Activated CD8-positive, alpha-beta memory T cell treated with anti-CD3 and anti-CD28 coated beads for 48 hours (primary cell): ENCODE data around the gene MYG1.
"Not testable (repeated sequence)": the region's sequence is repeated elsewhere in the genome, so short reads cannot be mapped to it uniquely, and the experiment has no call there.

Experiments used
- DNase-seq, 3 experiments: peaks; one replicate each; pipeline ENCODE4 v3.0.0-alpha.2; 2020; ENCODE audit warnings: low read depth in 2 of 3, low spot score in 2 of 3

Gene MYG1

DNA sequence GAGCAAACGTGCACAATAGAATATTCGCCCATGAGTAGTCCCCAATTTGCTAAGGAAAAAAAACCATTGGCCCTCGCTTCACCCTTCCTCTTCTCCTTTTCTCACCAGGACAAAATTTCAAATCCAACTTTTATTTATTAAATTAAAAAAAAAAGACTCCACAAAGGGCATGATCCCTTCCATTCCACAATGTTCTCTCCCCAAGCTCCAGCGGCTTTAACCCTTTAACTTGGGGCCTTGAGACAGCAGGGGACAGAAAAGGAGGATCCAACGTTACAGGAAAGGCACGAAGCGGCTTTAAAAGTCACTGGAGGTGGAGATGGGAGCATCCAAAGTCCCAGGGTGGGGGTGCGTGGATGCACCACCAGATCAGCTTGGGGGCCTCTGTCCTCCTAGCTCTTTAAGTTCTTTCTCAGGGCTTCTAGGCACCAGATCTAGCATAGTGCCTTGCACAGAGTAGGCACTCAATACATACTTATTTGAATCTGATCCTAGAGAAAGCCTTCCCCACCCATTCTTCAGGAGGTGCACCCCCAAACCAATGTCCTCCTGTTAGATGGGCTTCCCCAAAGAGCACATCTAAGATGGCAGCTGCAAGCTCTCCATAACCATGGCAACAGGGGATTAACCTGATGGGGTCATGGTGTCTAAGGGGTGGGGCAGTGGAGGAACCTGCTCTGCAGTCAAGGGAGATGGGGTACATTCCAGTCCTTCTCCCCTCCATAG is 27.1 kb downstream of the MYG1 start:
- no peak for DNase-seq

DNA sequence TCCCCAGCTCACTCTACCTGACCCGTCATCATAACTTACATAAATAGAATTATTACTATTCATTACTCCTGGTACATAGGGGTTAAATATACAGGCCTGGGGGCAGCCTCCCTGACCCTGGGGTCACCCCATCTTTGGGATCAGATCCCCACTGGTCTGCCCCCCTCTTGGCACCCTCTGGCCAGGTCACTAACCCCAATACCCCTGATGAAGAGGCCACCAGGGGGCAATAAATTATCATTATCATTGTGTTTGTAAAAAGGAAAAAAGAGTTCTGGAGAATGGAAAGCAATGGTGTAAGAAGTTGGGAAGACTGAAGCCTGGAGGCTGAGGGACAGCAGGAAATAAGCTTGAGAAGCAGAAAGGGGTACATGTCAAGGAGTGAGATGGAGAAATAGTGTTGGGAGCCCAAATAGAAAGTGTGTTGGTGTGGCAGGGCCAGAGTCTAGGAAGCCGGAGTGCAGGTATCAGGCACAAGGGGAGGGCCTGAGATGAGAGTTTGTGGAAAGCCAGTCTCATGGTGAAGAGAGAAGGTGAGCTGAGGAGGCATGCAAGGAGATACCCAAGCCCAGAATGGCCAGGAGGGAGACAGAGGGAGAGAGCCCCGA is 28.0 kb downstream of the MYG1 start:
- DNase-seq, result no peak

DNA sequence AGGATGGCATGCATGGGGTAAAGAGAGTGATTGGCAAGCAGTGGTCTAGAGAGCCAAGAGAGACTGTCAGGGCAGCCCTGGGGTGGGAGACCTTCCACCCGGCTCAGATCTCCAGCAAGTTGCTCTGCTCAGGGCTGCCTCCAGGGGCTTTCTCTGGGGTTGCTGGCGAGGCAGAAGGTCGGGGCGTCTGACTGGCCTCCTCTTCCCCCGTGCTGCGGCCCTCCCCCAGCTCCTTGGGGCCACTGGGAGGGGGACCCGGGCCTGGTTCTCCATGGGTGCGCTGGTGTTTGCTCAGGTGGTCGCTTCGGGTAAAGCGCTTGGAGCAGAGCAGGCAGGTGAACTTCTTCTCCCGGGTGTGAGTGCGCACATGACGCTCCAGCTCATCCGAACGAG is 28.5 kb downstream of the MYG1 start:
- DNase-seq, result no peak

DNA sequence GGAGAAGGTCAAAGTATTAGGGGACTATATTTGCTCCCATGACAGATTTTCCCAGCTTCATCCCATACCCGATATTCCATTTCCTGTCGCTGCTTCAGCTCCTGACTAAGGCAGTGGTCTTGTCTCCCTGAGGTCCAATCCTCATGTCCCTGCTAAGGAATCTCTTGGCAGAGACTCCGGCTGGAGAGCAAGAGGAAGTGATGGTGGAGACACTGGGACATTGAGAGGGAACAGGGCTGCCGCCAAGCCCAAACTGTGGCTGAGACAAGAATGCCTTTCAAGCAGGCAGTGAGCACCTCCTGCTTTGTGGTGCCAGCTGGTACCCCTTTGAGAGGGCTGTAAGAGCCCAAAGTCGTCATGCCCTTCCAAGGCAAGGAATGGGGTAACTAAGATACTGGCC is 31.2 kb downstream of the MYG1 start:
- no peak for DNase-seq

DNA sequence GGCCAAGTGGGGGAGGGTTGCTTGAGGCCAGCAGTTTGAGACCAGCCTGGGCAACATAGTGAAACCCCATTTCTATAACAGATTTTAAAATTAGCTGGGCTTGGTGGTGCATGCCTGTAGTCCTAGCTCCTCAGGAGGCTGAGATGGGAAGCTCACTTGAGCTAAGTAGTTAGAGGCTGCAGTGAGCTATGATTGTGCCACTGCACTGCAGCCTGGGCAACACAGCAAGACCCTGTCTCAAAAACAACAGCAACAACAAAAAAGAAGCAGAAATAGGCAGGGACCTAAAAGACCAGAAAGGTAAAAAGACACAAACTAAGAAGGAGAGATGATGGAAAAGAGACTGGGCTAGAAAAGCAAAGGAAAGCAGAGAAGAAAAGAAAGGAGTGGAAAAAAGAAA is 32.8 kb downstream of the MYG1 start:
- DNase-seq, result not testable (repeated sequence)

DNA sequence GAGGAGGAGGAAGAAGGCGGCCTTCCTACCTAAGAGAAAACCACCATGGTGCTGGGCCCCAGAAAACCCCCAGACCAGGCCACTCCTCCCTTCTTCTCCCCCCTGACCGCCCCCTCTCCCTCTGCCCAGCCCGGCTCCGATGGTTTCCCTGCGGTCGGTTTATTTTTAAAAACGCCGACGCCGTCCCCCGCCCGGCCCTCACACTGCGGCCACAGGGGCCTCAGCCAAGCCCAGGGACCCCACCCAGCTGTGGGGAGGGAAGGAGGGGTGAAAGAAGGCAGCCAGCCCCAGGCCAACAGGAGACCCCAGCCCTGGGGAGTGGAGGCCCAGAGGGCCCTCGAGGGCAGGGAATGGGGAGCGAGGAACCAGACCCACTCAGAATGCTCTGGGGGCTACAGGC is 33.2 kb downstream of the MYG1 start:
- DNase-seq, result no peak

DNA sequence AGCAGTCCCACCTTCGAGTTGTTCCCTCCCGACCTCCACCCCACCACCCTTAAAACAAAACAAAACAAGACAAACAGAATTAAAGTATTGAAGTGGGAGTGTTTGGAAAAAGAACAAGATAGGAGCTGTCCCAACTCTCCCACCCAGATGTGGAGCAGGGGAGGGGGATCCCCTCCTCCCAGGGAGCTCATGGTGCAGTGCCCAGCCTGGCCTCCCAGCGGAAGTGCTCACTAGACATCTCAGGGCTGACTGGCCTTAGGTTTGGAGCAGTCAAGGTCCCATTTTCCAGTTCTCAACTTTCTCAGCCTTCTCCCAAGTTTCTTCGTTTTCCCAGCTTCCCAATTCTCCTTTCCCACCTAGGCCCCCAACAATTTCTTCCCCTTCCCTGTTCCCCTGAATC is 33.8 kb downstream of the MYG1 start:
- DNase-seq, result no peak

DNA sequence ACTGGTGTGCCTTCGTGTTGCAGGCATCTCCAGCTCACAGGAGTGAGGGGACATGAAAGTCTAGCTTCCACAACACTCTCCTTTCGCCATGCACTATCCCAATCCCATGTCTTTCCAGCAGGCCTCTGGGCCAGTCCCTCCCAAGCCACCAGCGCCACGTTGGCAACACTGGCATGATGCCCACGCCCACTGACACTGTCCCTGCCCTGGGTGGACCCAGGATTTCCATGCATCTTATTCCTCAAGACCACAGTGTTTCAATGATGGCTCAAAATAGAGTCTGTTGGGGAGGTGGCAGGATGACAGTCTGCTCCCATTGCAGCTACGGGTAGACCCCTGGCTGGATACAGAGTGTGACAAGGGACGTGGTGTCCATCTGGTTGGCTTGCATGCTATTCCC is 34.4 kb downstream of the MYG1 start:
- no peak for DNase-seq

DNA sequence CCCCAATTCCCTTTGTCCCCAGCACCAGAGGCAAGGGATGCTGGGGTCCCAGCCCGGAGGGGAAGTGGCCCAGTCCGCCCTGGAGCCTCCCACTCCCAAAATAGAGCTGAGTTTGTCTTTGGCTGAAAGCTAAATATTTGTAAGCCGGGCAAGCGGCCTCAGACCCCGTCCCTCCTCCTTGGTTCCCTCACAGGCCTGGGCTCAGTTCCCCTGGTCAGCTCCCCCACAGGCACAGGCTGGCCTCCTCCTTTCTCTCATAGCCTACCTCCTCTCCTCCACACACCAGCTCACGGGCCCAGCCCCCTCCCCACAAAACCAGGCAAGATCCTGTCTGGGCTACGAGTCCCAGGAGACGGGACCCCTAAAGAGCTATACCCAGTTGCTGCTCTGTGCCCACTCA is 35.3 kb downstream of the MYG1 start:
- no peak for DNase-seq

DNA sequence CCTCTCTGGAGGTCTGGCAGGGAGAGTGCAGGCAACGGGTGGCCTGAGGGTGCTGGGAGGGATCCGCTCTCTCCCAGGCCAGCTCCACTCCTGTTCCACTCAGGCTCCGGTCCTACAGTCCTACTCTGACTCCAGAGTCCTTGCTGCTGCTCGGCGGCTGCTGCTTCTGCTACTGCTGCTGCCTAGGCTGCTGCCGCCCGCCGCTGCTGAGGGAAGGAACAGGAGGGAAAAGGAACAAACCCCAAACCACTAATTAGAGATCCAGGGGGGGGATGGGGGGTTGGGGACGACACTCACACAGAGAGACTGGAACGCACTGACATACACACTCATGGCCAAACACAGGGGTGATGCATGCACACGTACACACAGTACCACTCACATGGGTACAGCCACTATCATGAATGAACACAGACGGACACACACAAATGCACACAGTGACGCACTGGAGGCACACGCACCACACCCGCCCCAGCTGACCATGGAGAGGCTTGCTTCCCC is 36.7 kb downstream of the MYG1 start, which contains the start of gene SP7:
SP7 (minus strand) TSS at position 174 of the 501 bp plus-strand sequence. CDS start 708 bp downstream, outside the sequence.
- no peak for DNase-seq

DNA sequence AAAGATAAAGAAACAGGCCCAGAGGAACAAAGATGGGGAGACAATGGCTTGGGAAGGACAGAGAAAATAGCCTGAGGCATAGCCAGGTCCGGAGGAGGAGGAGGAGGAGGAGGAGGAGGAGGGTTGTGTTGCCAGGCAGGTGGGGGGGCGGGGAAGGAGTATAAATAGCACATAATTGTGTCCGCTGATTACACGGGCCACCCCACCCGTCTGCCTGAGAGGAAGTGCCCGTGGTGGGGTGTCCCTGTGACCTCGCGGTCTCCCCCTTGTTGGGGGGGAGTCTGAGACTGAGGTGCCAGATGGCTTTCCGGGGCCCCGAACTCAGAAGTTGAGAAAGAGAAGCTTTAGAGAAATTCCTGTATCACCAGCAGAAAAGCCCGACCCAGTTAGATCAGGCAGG is 38.5 kb downstream of the MYG1 start:
- DNase-seq, result no peak

DNA sequence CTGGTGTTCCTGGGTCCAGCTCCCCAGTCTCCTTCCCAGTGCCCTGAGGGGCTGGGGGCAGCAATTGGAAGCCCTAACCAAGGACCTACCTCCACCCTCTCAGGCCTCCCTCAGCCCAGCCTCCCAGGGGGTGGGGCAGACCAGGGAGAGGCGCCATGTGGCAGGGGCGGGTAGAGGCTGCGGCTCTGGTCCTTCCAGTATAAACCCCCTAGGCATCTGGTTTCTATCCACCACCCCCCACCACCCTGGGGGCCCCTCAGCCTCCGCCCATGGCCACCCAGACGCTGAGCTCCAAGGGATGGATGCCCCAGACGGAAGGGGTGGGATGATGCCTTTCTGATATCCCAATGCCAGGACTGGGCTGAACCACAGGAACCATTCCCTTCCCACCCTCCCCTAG is 39.4 kb downstream of the MYG1 start:
- DNase-seq, result no peak

DNA sequence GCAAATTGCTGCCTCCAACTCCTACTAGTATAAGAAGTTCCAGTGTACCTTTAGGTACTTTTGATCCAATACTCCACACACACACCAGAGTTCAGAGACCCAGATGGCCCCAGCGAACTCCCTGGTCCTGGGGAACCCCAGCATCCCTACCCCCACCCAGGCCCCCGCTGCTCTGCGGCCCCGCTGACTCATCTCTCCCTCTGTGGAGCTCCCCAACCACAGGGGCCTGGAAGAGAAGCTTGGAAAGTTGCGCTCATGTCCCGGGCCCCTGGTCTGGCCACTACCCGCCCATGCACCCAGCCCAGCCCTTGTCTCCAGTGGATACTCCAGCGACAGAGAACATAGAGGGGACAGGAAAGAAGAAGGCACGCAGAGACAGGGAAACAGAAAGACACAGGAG is 40.9 kb downstream of the MYG1 start:
- DNase-seq, result no peak

DNA sequence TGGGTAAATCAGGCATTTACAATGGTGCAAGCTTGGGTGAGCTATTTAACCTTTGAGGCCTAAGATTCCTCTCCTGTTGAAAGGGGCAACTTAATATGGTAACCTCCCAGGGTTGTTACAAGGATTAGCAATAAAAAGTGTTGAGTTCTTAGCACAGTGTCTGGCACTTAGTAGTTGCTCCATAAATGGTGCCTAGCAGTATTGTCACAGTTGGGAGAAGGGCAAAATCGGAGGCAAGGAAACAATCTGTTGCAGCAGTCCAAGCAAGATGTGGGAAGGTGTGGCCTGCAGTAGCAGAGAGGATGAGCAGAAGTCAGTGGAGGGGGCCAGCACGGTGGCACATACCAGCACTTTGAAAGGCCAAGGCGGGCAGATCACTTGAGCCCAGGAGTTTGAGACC is 44.0 kb downstream of the MYG1 start:
- DNase-seq, result no peak

DNA sequence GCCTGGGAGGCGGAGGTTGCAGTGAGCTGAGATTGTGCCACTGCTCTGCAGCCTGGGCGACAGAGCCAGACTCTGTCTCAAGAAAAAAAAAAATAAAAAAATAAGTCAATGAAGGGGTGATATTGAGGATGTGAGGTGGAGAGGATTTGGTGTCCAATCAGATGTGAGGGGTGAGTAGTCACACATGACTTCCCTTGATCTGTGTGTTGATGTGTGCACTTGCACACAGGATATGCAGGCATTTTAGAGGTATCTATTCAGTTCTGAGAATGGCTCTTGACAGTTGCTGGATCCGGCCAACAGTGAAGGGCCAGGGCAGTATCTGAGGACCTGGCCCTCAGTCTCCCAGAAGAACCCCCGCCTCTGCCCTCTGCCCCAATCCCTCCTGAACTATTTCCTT is 44.5 kb downstream of the MYG1 start:
- DNase-seq, result no peak

DNA sequence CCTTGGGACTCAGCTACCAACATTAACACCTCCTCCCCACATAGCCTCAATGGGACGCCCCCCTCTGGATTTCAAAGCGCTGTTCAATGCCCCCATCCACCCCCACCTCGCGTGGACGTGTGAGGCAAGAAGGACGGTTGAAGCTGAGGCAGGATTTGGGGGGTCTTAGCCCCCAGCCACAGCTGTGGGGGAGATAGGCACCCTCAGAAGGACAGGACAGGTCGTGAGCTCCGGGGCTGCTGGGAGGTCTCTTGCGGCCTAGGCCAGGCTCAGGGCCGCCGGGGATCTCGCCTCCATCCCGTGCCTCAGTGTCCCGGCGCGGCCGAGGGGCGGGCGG is 45.0 kb downstream of the MYG1 start:
- DNase-seq, result no peak

DNA sequence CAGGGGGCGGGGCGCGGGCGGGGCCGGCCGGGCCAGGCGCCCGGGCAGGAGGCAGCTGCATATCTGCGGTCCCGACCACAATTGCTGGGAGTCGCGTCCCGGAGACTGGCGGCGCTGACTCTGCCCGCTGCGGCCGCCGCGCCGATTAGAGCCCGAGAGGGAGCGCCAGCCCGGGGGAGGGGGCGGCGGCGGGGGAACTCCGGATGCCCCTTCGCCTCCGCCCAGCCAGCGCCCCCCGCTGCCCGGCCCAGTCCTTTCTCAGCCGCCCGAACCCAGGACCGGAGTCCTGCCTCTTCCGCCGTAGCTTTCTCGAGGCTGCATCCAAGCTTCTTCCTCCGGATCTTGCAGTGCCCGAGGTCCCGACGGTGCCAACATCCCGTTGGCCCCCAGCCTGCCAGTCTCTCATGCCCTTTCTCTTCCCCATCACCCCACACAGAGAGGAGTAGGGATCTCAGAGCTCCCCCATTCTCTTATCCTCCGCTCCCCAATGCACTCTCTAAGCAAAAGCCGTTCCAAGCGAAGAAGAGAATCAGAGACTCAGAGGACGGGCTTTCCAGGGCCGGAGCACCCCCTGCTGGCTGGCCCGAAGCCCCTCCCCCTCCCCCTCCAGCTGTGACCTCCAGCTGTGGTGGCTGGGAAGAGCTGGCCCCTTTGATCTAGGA is 45.5 kb downstream of the MYG1 start:
- peak; percentile 36 to 50 (median 45) for DNase-seq

DNA sequence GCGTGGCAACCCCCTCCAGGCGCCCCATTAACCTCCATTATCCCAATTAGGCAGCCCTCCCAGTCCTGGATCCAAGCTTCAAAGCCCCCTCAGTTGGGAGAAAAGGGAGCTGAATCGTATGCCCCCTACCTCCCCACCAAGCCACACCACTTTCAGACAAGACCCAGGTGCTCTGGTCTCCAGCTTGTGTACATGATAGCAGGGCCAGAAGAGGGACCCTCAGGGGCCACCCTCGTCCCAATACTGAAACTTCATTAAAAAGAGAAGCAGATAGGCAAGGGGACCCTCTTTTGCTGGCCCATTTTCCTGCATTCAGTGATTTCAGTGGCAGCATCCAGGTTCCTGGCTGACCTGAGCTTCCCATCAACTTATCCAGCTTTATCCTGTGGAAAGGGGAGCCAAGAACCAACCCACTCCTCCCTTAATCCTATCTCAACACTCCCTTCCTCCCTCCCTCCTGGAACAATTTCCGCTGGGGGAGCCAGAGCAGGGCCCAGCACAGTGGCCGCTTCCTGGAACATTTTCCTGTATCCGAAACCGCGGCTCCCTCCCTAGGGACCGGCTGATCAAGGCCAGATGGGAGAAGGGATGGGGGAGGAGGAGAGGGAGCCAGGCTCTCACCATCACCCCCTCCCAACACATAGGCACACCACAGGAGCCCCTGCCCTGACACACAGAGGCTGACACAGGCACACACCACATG is 46.1 kb downstream of the MYG1 start:
- no peak for DNase-seq

DNA sequence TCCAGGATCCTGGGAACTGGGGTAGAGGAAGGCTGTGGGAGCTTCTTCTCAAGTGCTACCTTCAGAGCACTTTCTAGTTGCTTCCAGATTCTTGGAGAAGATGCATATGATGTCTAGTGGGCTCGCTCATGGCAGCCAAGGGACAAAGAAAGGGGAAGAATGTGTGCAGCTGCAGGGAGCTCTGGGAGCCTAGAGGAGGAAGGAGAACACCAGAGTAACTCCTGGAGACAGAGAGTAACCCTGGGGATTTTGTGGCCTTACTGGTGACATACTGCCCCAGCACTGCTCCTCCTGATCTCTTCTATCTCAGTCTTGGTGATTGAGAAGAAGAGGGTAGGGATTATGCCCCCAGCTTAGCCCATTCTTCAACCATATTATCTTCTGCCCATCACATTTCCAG is 47.0 kb downstream of the MYG1 start:
- DNase-seq, result no peak

DNA sequence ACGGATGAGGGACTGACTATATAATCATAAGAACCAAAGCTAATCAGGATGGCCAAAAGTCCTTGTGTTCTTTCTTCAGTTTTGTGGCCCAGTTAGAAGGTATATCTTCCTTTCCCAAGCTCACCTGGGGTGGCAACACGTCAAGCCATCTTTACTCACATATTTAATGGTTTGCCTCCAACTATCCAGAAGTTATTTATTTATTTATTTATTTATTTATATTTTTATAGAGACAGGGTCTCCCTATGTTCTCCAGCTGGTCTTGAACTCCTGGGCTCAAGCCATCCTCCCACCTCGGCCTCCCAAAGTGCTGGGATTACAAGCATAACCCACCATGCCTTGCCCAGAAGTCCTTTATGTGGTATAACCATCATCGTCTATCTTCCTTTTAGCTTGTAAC is 48.4 kb downstream of the MYG1 start:
- DNase-seq, result no peak

DNA sequence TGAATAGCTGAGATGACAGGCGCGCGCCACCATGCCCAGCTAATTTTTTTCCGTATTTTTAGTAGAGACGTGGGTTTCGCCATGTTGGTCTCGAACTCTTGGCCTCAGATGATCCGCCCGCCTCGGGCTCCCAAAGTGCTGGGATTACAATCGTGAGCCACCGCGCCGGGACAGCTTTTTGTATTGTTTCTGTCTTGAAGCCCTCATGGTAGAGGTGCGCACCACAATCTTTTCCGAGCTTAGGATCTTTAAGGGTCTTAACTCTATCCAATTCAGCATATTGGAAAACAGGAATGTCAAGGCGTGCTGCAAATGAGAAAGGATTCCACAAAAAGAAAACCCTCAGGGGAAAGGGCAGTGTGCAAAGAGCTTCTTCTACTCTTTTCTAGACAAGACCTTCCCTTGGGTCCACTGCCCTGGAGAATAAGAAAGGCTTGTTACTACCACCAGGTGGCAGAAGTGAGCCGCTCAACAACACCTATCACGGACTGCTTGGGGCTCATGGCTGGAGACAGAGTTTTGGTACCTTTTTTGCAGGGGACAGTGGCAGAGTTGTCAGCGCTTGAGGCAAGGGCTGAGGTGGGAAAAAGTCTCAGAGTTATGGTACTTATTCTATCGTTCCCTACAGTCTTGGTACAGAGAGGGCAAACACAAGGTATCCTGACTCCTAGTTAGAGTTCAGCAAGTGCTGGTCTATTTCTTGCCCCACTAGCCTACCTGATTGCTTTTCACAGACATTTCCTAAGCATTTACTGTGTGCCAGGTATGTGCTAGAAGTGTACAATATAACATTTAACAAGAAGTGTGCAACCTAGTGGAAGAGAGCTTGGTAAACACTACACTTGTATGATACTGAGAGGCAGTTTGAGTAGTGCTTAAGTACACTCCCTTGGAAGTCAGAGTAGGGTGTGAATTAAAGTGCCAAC is 53.1 kb downstream of the MYG1 start:
- peak in 2 of 3 experiments; percentile 51 to 71 for DNase-seq
